Thymus (tissue), 11 donors: ENCODE measurements around the gene TNK1. TPM values are rescaled to one million over a fixed set of nuclear protein-coding genes. Genes with fewer than 3 reads are reported as not detected.
A peak's percentile ranks its signal among the peaks of the same experiment; 100 is the strongest.

ENCODE experiments used
- DNase-seq, 9 donors: peaks; one replicate each; pipeline ENCODE4 v3.0.0-alpha.2; 2013; ENCODE audit warnings: low spot score in 9 of 9, low read depth in 6 of 9, missing footprints in 1 of 9
- H3K27ac ChIP-seq, 2 donors: one replicate each; pipeline ENCODE4 v1.5.1; 2013; ENCODE audit warnings: control low read depth in 1 of 2, low read depth in 1 of 2, low read length in 1 of 2, mild to moderate bottlenecking in 1 of 2, moderate library complexity in 1 of 2
- H3K27me3 ChIP-seq, 2 donors: one replicate each; pipeline ENCODE4 v1.5.1; 2013; ENCODE audit warnings: low read length in 1 of 2; ENCODE audit not compliant: control insufficient read depth in 2 of 2, insufficient read depth in 1 of 2
- H3K36me3 ChIP-seq, 2 donors: one replicate each; pipeline ENCODE4 v1.5.1; 2013; ENCODE audit warnings: low read length in 1 of 2, mild to moderate bottlenecking in 1 of 2, moderate library complexity in 1 of 2; ENCODE audit not compliant: control insufficient read depth in 2 of 2, insufficient read depth in 2 of 2
- H3K4me1 ChIP-seq, 2 donors: one replicate each; pipeline ENCODE4 v1.5.1; 2013; ENCODE audit warnings: low read length in 2 of 2; ENCODE audit not compliant: control insufficient read depth in 2 of 2, insufficient read depth in 2 of 2
- H3K4me3 ChIP-seq, 2 donors: one replicate each; pipeline ENCODE4 v1.5.1; 2013; ENCODE audit warnings: low read length in 2 of 2, control low read depth in 1 of 2, mild to moderate bottlenecking in 1 of 2
- H3K9me3 ChIP-seq, 2 donors: one replicate each; pipeline ENCODE4 v1.5.1; 2013; ENCODE audit warnings: low read length in 1 of 2, mild to moderate bottlenecking in 1 of 2; ENCODE audit not compliant: control insufficient read depth in 2 of 2, insufficient read depth in 1 of 2
- WGBS: extraction: QIAGEN DNeasy Blood & Tissue Kit; methylation state at CpG from one replicate; pipeline ENCODE4 v1.1.7; 2013; 5-methylcytosine and 5-hydroxymethylcytosine counted together
- polyA plus RNA-seq: library from polyadenylated mRNA; stranded (reverse); fragments of 200-250 nt; gene quantifications from one replicate; pipeline ENCODE4 v1.2.3, GENCODE V29; 2013
- total RNA-seq: library from RNA; stranded (reverse); fragments of 120-200 nt; gene quantifications from one replicate; pipeline ENCODE4 v1.2.4, GENCODE V29; 2013
- donor health status: healthy.

The TNK1 gene
- total and polyA plus RNA-seq, 2 donors, result 1.8 to 7.2 TPM

- Histone ChIP-seq H3K4me1 (peaks cover 10 to 15% of the 10 kb centered on the region in 2 donors), H3K27me3 (peaks cover 37 to 62% of the 10 kb centered on the region in 2 donors), H3K27ac (no peak overlapping the region), H3K36me3 (no peaks in the 10 kb centered on the region), H3K9me3 (peaks cover 0 to 5% of the 10 kb centered on the region in 2 donors), H3K4me3 (peak overlapping the region; percentile 20 to 87)
- 28% methylated on average over 38 of the region's 38 CpGs for WGBS
- no peak for DNase-seq
These were observed 24.7 kb downstream of the TNK1 start for GRCh38 chr17:7405350-7406234.

GRCh38 chr17:7406235-7406825, 25.4 kb downstream of the TNK1 start:
- Histone ChIP-seq H3K9me3 (peaks cover 0 to 5% of the 10 kb centered on the region in 2 donors), H3K27me3 (peaks cover 37 to 69% of the 10 kb centered on the region in 2 donors), H3K4me1 (peaks cover 10 to 15% of the 10 kb centered on the region in 2 donors), H3K36me3 (no peaks in the 10 kb centered on the region), H3K4me3 (no peak overlapping the region), H3K27ac (no peak overlapping the region)
- WGBS, result 84% methylated on average over 12 of the region's 12 CpGs
- DNase-seq, result no peak

GRCh38 chr17:7407082-7407481, 26.2 kb downstream of the TNK1 start:
- Histone ChIP-seq H3K4me1 (peaks cover 10 to 15% of the 10 kb centered on the region in 2 donors), H3K4me3 (no peak overlapping the region), H3K36me3 (no peaks in the 10 kb centered on the region), H3K9me3 (peaks cover 0 to 5% of the 10 kb centered on the region in 2 donors), H3K27ac (no peak overlapping the region), H3K27me3 (peaks cover 37 to 71% of the 10 kb centered on the region in 2 donors)
- no peak for DNase-seq
- 98% methylated on average over 13 of the region's 13 CpGs for WGBS

- Histone ChIP-seq H3K27me3 (peaks cover 37 to 71% of the 10 kb centered on the region in 2 donors), H3K36me3 (no peaks in the 10 kb centered on the region), H3K27ac (no peak within 1 kb of the TSS), H3K4me1 (peaks cover 10 to 15% of the 10 kb centered on the region in 2 donors), H3K9me3 (peaks cover 0 to 5% of the 10 kb centered on the region in 2 donors), H3K4me3 (no peak within 1 kb of the TSS)
- 44% methylated on average over 11 of the region's 12 CpGs for WGBS
- no peak for DNase-seq
These were observed 26.8 kb downstream of the TNK1 start, which contains the start of gene NLGN2 for GRCh38 chr17:7407485-7408251. Gene NLGN2, plus strand, starts transcription at chr17:7407845. Its CDS starts 411 bp downstream, at chr17:7408256.

- DNase-seq, result peak in 1 of 9 donors; percentile 20
- Histone ChIP-seq H3K27me3 (peaks cover 37 to 71% of the 10 kb centered on the region in 2 donors), H3K27ac (no peak overlapping the region), H3K4me3 (no peak overlapping the region), H3K4me1 (peaks cover 5 to 9% of the 10 kb centered on the region in 2 donors), H3K36me3 (no peaks in the 10 kb centered on the region), H3K9me3 (peaks cover 0 to 5% of the 10 kb centered on the region in 2 donors)
- 59% methylated on average over 58 of the region's 58 CpGs for WGBS
These were observed 27.4 kb downstream of the TNK1 start for GRCh38 chr17:7408252-7408727.

GRCh38 chr17:7408863-7409262, 28.0 kb downstream of the TNK1 start:
- peaks cover 0 to 5% of the 10 kb centered on the region in 2 donors for H3K9me3 ChIP-seq
- no peak overlapping the region for H3K4me3 ChIP-seq
- no peak overlapping the region for H3K27ac ChIP-seq
- WGBS, result 93% methylated on average over 6 of the region's 6 CpGs
- peaks cover 0 to 5% of the 10 kb centered on the region in 2 donors for H3K4me1 ChIP-seq
- H3K36me3 ChIP-seq, result no peaks in the 10 kb centered on the region
- no peak for DNase-seq
- peaks cover 37 to 74% of the 10 kb centered on the region in 2 donors for H3K27me3 ChIP-seq

- Histone ChIP-seq H3K4me1 (peaks cover 0 to 5% of the 10 kb centered on the region in 2 donors), H3K27me3 (peaks cover 35 to 68% of the 10 kb centered on the region in 2 donors), H3K4me3 (no peak overlapping the region), H3K9me3 (peaks cover 0 to 4% of the 10 kb centered on the region in 2 donors), H3K36me3 (no peaks in the 10 kb centered on the region), H3K27ac (no peak overlapping the region)
- DNase-seq, result no peak
- WGBS, result 97% methylated on average over 6 of the region's 6 CpGs
These were observed 28.8 kb downstream of the TNK1 start for GRCh38 chr17:7409716-7410115.

GRCh38 chr17:7410634-7411426, 29.9 kb downstream of the TNK1 start:
- no peaks in the 10 kb centered on the region for H3K4me1 ChIP-seq
- H3K27ac ChIP-seq, result no peak overlapping the region
- no peak for DNase-seq
- H3K9me3 ChIP-seq, result peaks cover 0 to under 1% of the 10 kb centered on the region in 2 donors
- H3K27me3 ChIP-seq, result peaks cover 23 to 58% of the 10 kb centered on the region in 2 donors
- WGBS, result 97% methylated on average over 25 of the region's 25 CpGs
- no peak overlapping the region for H3K4me3 ChIP-seq
- H3K36me3 ChIP-seq, result no peaks in the 10 kb centered on the region
